HG03066 (cell line): ENCODE results near the gene RANBP17.

Experiments
- ATAC-seq: cut with Tn5 transposase; IDR thresholded peaks from one replicate; pipeline ENCODE4 v1.9.1; 2021; ENCODE audit warnings: low read depth; ENCODE audit not compliant: unreplicated experiment

RANBP17 gene

GRCh38 chr5:171340491-171340890 lies 478.7 kb downstream of the RANBP17 start:
- ATAC-seq = no peak

- peak; percentile 58 for ATAC-seq
Measured at GRCh38 chr5:171342362-171343111, 480.7 kb downstream of the RANBP17 start.

GRCh38 chr5:171344936-171345608 lies 483.3 kb downstream of the RANBP17 start:
- no peak for ATAC-seq
